Prostate gland (tissue), 2 donors: ENCODE results near the gene TBC1D16. TPM values are rescaled to one million over a fixed set of nuclear protein-coding genes. Genes with fewer than 3 reads are reported as not detected.

Experiments used
- DNase-seq: peaks from one replicate; pipeline ENCODE4 v3.0.0-alpha.2; 2019; ENCODE audit warnings: low spot score
- H3K27ac ChIP-seq, 2 donors: fragments of 200-600 bp; sonication (generic); 2 replicates each; pipeline ENCODE4 v1.5.1; 2017 to 2019
- H3K27me3 ChIP-seq: fragments of 200-600 bp; sonication (generic); replicated peaks from 2 replicates; pipeline ENCODE4 v1.5.1; 2019; ENCODE audit not compliant: insufficient read depth
- H3K36me3 ChIP-seq, 2 donors: fragments of 200-600 bp; sonication (generic); 1 replicate in 1 of 2; 2 replicates in 1 of 2; pipeline versions ENCODE4 v1.5.1 to v1.8.1; 2017 to 2019
- H3K4me1 ChIP-seq: fragments of 200-600 bp; sonication (generic); replicated peaks from 2 replicates; pipeline ENCODE4 v1.5.1; 2019
- H3K4me3 ChIP-seq, 2 donors: fragments of 200-600 bp; sonication (generic); 2 replicates each; pipeline ENCODE4 v1.5.1; 2017 to 2019
- H3K9me3 ChIP-seq: fragments of 200-600 bp; sonication (generic); 2 replicates; pipeline ENCODE4 v1.5.1; 2017
- CTCF ChIP-seq, 4 experiments: fragments of 200-600 bp in 2 of 4; fragments of 450-650 bp in 2 of 4; sonication (generic) in 2 of 4; IDR thresholded peaks; 1 replicate in 3 of 4; 2 replicates in 1 of 4; pipeline ENCODE4 v1.5.1; 2016 to 2019; ENCODE audit warnings: antibody characterized with exemption in 4 of 4, mild to moderate bottlenecking in 2 of 4, moderate library complexity in 2 of 4
- POLR2A ChIP-seq: fragments of 450-650 bp; IDR thresholded peaks from one replicate; pipeline ENCODE4 v1.6.1; 2016; ENCODE audit warnings: antibody characterized with exemption, mild to moderate bottlenecking
- POLR2AphosphoS5 ChIP-seq: sonication (generic); formaldehyde crosslinking; IDR thresholded peaks from one replicate; pipeline ENCODE4 v1.6.1; 2017; ENCODE audit warnings: antibody characterized with exemption
- WGBS: methylation state at CpG from one replicate; pipeline ENCODE4 v1.1.5; 2018; 5-methylcytosine and 5-hydroxymethylcytosine counted together
- intact Hi-C: fragments of 100-400 bp; cut with DNase I; formaldehyde crosslinking; loops from one replicate; pipeline ENCODE4 v1.14.2; 2022
- total RNA-seq, 2 donors: library from RNA; depleted of rRNA; stranded (reverse); fragments of >200 nt; gene quantifications; one replicate each; pipeline ENCODE4 v1.1.0, GENCODE V29; 2016

Gene TBC1D16
- total RNA-seq, 2 donors from 2014 or later = 29.1 to 41.9 TPM

GRCh38 chr17:79891113-79891730 is 144.4 kb downstream of the TBC1D16 start:
- Histone ChIP-seq H3K4me3 (no peak overlapping the region), H3K9me3 (no peaks in the 10 kb centered on the region), H3K36me3 (no peaks in the 10 kb centered on the region), H3K4me1 (no peaks in the 10 kb centered on the region), H3K27me3 (no peaks in the 10 kb centered on the region), H3K27ac (no peak overlapping the region)
- intact Hi-C loops = no loop called here
- TF ChIP-seq CTCF (IDR thresholded peaks at IDR 0.05) (no peak), POLR2A (no peak), POLR2AphosphoS5 (no peak)
- no peak for DNase-seq
- WGBS = 86% methylated on average over 16 of the region's 16 CpGs

DNA sequence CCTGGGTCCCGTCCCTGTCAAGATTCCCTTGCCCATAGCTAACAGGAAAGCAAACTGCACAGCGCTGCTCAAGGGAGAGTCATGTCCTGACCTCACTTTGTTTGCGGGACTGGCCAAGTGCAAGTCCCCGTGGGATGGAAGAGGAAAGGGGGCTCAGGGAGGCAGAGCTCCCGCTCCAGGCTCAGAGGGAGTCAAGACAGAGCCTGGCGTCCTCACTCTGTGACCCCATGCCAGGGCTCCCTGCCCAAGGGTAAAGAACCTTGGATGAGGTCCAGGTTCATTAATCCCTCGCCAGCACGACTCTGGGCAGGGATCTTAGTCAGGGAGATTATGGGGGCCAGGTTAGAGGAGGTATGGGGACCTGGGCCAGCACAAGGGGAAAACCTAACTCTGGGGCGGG is 145.0 kb downstream of the TBC1D16 start:
- Histone ChIP-seq H3K9me3 (no peaks in the 10 kb centered on the region), H3K4me3 (no peak overlapping the region), H3K4me1 (no peaks in the 10 kb centered on the region), H3K36me3 (no peaks in the 10 kb centered on the region), H3K27ac (no peak overlapping the region), H3K27me3 (no peaks in the 10 kb centered on the region)
- intact Hi-C loops = no loop called here
- TF ChIP-seq POLR2A (no peak), POLR2AphosphoS5 (no peak), CTCF (IDR thresholded peaks at IDR 0.05) (no peak)
- DNase-seq = no peak
- 31% methylated on average over 9 of the region's 9 CpGs for WGBS

DNA sequence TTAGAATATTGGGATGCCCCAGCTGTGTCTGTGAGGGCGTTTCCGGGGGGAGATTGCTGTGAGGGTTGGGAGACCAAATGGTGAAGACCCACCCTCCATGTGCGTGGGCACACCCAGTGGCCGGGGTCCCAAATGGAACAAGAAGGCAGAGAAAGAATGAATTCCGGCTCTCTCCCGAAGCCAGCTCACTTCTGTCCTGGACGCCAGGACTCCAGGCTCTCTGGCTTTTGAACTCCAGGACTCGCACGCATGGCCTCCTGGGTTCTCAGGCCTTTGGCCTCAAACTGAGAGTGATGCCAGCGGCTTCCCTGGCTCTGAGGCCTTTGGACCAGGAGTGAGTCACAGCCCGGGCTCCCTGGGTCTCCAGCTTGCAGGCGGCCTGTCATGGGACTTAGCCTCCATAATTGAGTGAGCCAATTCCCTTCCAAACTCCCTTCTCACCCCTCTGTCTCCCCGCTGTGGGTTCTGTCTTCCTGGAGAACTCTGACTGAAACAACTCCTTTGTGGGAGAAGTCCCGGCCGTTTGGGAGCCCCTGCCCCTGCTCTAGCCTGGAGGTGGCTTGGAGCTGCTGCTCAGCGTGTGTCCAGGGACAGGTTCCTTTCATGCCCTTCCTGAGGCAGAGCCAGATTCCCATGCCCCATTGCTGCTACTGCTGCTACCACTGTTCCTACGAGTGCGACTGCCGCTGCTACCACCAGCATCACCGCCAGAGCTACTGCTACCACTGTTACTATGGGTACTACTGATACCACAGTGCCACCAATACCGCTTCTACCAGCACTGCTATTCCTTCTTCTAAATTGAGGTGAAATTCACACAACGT is 146.6 kb downstream of the TBC1D16 start:
- TF ChIP-seq POLR2AphosphoS5 (no peak), CTCF (IDR thresholded peaks at IDR 0.05) (no peak), POLR2A (no peak)
- intact Hi-C loops = no loop called here
- 90% methylated on average over 22 of the region's 22 CpGs for WGBS
- Histone ChIP-seq H3K4me1 (no peaks in the 10 kb centered on the region), H3K36me3 (no peaks in the 10 kb centered on the region), H3K4me3 (no peak overlapping the region), H3K27ac (no peak overlapping the region), H3K27me3 (no peaks in the 10 kb centered on the region), H3K9me3 (no peaks in the 10 kb centered on the region)
- DNase-seq = no peak

GRCh38 chr17:79888009-79888540 is 147.6 kb downstream of the TBC1D16 start:
- DNase-seq = no peak
- 89% methylated on average over 17 of the region's 17 CpGs for WGBS
- Histone ChIP-seq H3K36me3 (no peaks in the 10 kb centered on the region), H3K4me1 (no peaks in the 10 kb centered on the region), H3K4me3 (no peak overlapping the region), H3K27ac (no peak overlapping the region), H3K27me3 (no peaks in the 10 kb centered on the region), H3K9me3 (no peaks in the 10 kb centered on the region)
- intact Hi-C loops = no loop called here
- TF ChIP-seq CTCF (IDR thresholded peaks at IDR 0.05) (no peak), POLR2A (no peak), POLR2AphosphoS5 (no peak)
